Left lobe of liver (tissue), 2 donors: ENCODE results near the gene OGFOD2. TPM values are rescaled to one million over a fixed set of nuclear protein-coding genes. Genes with fewer than 3 reads are reported as not detected.
"Not testable (repeated sequence)": the region's sequence is repeated elsewhere in the genome, so short reads cannot be mapped to it uniquely, and the experiment has no call there.

Experiments used
- ATAC-seq: fragments of 200-7000 bp; cut with Tn5 transposase; one replicate; pipeline ENCODE4 v1.9.1; 2020; ENCODE audit warnings: mild to moderate bottlenecking, moderate library complexity
- DNase-seq: peaks from one replicate; pipeline ENCODE4 v3.0.0-alpha.2; 2020; ENCODE audit warnings: low spot score
- total RNA-seq: library from RNA; stranded (reverse); gene quantifications from one replicate; pipeline ENCODE4 v1.2.1, GENCODE V29; 2021
- donor health status: DM: no; HTN: no; CAD: no; lungs with moderate emphysema.
- donor health status: DM: no; HTN: yes; CAD: no.

OGFOD2 gene
- total RNA-seq, 1 donor from 2014 or later, result 26.1 TPM

DNA sequence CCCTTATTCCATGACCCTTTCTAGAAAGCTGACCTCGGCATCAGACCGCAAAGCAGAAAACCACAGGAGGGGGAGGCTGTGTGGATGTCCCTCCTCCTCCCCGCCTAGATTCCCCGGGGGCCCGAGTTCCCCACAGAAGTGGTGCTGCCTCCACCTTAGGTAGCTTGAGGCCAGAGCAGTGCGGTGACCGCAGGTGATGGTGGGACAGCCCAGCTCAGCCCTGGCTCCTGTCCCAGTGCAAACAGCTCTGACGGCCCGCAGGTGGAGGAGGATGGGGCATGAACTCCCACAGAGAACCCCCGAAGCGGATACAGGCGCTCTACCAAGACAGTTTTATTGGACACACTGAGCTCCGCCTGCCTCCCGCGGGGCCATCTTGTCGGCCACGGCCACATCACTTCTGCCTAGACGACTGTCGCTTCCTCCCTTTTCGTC, 25.0 kb downstream of the OGFOD2 start:
- ATAC-seq, result no peak
- no peak for DNase-seq

DNA sequence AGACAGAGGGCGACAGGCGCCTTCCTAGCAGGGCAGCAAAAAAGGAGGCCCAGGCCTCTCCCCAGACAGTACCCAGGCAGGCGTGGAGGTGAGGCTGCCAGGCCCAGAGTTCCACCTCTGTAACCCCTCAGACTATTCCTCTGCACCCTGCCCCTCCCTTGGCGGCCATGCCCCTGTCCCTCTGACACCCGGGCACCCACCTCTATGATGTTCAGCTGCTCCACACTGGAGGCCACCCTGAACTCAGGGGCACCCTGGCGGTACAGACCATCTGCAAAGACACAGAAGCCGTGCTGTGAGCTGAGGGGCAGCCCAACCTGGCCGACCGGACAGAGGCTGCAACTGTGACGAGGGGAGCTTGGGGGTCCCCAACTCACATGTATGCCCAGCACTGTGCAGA, 25.5 kb downstream of the OGFOD2 start:
- ATAC-seq, result no peak
- DNase-seq, result no peak

GRCh38 chr12:123001464-123001863, 26.4 kb downstream of the OGFOD2 start:
- DNase-seq (no peak), ATAC-seq (no peak)

DNA sequence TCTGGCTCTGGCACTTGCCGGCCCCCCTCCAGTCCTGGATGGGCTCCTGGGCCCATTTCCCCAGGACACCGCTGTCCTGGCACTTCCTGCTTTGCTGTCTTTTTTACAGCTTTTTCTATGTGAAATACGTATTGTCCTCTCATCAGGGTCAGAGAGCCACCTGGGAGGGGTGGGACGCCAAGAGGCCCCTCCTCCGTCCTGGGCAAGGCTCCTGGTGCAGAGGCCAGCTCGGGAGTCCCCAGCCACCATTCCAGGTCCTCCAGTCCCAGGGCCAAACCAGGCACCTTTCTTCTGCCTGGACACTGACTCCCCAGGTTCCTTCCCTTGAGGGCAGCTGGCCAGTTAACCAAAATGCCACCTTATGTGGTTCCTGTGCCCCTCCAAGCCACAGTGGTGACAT, 28.2 kb downstream of the OGFOD2 start:
- DNase-seq (no peak), ATAC-seq (no peak)

DNA sequence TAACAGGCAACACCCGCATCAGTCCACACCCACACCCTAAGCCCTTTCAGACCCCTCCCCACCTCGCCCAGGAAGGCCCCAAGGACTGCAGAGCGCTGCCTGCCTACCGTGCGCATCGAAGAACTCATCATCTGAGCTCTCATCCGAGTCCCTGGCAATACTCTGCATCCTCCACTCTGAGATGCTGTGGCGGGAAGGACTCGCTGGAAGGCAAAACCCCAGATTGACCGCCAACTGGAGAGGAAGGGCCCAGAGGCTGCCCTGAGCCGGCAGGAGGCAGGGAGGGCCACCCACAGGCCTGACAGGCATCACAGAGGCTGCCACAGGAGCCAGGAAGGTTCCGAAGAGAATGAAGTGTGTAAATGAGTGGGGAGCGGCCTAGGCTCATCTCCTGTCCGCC, 29.2 kb downstream of the OGFOD2 start:
- ATAC-seq (no peak), DNase-seq (no peak)

DNA sequence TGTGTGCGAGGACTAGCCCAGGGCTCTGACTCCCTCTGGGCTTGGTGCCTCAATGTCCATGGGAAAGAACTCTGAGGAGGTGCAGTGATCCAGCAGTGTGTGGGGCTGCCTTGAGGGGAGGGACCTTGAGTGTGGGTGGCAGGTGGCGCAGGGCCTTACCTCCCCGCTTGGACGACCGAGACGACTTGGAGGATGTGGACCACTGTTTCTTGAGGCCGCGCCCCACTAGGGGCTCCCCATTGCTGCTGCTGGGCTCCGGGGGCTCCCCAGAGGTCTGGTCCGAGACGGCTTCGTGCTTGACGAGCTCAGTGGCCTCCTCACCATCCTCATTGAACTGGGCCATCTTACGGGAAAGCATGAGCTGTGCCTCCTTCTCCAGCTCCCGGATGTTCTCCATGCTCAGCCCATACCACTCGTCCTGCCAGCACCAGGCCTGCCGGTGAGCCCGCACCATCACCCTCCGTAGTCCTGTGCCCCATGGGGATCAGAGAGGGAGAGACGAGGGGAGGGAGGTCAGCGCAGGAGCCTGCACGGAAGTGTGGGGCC, 30.1 kb downstream of the OGFOD2 start:
- no peak for ATAC-seq

DNA sequence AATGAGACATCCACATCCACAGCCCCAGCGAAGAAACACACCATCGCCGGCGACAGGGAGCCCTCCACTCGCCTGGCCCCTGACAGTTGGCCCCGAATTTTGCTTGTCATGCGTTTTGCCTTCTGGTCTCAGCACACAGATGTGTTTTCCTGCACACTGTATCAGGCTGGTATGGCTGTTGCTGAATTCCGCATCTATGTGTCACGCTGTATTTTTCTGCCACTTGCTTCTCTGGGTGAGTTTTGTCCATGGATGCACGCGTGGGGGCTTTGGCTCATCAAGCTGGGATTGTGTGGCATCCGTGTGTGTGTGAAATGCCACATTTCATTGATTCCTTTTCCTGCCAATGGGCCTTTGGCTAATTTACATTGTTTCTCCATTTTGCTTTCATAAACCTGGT, 31.9 kb downstream of the OGFOD2 start:
- no peak for DNase-seq
- no peak for ATAC-seq

More for the DNA sequence above, 30.1 kb downstream of the OGFOD2 start:
- no peak for DNase-seq

GRCh38 chr12:123010110-123010509, 35.1 kb downstream of the OGFOD2 start:
- ATAC-seq (no peak), DNase-seq (no peak)

GRCh38 chr12:123010681-123011080, 35.6 kb downstream of the OGFOD2 start:
- DNase-seq, result no peak
- ATAC-seq, result no peak

GRCh38 chr12:123011701-123012100, 36.7 kb downstream of the OGFOD2 start:
- ATAC-seq (no peak), DNase-seq (no peak)

DNA sequence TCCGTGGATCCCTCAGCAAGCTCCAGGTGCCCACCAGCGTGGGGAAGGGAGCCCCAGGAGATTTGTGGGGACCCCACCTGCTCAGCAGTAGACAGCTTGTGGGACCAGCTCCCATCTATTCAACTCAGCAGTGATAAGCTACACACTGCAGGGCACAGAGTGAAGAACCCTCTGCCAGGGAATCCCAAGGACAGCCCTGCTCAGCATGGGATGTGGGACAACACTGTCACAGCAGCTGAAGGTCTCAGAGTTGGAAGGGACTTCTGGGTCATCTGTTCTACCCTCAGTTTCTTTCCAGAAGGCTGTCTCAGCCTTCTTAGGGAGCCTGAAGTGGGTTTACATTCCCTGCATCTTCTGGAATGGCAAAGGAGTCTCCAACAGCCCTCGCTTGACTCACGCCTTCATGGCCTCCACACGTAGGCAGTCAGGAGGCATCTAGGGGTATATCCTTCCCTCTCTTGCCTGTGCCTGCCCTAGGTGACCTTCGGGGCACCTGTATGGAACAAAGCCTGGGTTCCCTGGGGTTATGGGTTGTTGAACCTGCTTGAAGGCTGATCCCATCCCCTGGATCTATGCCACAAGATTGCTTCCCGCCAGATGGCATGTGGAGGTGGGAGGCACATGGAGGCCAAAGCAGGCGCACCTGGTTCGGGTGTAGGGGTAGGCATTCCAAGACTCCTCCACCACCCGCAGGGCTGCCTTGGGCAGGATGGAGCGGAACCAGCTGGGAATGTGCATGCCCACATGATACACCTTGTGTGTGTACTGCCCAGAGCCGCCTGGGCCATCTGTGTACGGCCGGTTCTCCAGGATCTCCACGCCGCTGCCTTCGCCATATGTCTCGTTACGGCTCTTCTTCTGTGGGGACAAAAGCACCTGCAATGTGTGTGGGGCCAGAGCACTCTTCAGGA, 38.4 kb downstream of the OGFOD2 start:
- DNase-seq (no peak), ATAC-seq (no peak)

DNA sequence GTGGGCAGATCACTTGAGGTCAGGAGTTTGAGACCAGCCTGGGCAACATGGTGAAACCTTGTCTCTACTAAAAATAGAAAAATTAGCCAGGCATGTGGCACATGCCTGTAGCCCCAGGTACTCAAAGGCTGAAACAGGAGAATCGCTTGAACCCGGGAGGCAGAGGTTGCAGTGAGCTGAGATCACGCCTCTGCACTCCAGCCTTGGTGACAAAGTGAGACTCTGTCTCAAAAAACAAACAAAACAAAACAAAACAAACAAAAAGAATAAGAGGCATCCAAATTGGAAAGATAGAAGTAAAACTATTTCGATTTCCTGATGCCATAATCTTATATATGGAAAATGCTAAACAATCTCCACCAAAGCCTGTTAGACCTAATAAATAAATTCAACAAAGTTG, 39.4 kb downstream of the OGFOD2 start:
- not testable (repeated sequence) for ATAC-seq, DNase-seq

- ATAC-seq, result no peak
Measured at GRCh38 chr12:123017753-123018152, 42.7 kb downstream of the OGFOD2 start.

DNA sequence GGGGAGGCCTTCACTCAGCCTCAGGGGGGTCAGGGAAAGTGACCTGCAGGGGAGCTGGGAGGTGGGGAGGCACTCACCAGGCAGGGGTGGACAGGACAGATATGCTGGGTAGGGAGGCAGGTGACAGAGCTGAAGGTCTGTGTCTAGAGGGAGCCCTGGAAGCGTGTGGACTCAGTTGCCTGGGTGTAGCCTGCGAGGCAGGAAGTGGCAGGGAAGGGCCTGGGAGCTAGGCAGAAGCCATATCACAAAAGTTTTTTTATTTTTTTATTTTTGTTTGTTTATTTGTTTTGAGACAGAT, 44.7 kb downstream of the OGFOD2 start:
- DNase-seq, result no peak

More at GRCh38 chr12:123017753-123018152, 42.7 kb downstream of the OGFOD2 start:
- no peak for DNase-seq

GRCh38 chr12:123021688-123022604, 46.9 kb downstream of the OGFOD2 start:
- DNase-seq (no peak), ATAC-seq (no peak)

More for the DNA sequence above, 44.7 kb downstream of the OGFOD2 start:
- ATAC-seq, result peak; percentile 36

DNA sequence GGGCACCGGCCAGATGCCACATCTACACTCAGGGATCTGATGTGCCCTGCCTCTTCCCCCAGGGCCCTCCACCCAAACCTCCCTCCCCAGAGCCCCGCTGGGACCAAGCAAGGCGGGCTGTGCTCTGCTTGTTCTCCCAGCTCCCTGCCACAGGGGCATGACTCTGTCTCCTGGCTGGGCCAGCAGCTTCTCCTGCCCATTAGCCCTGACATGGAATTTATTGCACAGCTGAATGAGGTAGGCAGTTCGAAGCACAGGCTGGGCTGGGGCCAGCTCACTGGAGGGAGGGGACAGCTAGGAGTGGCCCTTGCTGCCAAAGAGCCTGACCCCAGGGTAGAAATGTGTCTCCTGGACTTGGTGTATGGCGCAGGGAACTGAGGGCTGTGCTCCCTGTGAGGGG, 47.8 kb downstream of the OGFOD2 start:
- DNase-seq (no peak), ATAC-seq (peak; percentile 7)

DNA sequence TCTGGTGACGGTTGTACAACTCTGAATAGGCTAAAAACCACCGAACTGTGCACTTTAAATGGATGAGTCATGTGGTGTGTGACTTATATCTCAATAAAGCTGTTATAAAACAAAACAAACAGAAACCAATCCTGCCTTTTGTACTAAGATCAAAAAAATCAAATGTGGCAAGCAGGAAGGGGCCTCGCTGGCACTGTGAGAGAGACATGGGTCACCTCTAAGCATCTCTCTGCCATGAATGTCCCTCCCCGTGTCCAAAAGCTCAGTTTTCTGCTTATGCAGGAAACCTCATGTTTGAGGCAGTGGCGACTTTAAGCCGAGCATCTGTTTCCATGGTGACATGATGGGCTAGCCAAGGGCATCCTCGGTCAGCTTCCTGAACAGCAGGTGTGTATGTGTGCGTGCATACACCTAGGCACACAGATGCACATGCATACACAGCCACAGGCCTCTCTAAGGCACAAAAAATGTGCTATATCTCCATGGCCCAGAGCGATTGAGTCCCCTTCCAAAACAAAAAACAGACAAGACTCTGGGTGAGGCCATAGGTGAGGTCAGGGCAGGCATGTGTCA, 49.9 kb downstream of the OGFOD2 start:
- no peak for ATAC-seq
- no peak for DNase-seq

DNA sequence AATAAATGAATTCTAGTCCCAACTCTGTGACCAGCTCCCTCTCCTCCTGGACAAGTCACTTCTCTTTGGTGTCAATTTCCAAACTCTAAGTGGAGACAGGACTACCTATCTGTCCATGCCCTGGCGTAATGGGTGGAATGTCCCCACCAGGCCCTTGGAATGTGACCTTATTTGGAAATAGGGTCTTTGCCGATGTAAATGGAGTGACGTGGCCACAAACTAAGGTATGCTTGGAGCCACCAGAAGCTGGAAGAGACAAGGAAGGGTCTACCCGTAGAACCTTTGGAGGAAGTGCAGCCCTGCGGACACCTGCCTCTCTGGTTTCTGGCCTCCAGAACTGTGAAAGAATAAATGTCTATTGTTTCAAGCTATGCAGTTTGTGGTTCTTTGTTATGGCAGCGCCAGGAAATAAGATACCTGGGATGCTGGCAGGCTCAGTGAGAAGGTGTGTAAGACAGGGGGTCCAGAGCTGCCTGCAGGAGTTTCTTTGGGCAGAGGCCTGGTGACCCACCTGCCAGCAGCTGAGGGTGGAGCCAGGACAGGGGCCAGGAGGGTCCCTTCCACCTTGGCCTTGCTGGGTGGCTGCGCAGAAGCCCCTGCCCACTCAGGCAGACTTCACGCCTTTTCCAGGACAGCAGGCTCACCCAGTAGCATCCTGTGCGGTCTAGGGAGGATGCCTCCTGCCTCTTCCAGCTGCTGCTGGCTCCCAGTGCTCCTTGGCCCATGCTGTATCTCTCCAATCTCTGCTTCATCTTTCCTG, 51.2 kb downstream of the OGFOD2 start:
- no peak for DNase-seq
- no peak for ATAC-seq

- no peak for ATAC-seq
Measured at GRCh38 chr12:123027726-123028445, 52.8 kb downstream of the OGFOD2 start.

GRCh38 chr12:123028475-123028874, 53.4 kb downstream of the OGFOD2 start:
- DNase-seq (no peak), ATAC-seq (no peak)

More at GRCh38 chr12:123027726-123028445, 52.8 kb downstream of the OGFOD2 start:
- DNase-seq, result no peak
